Measurements from ENCODE around the gene OR52M1.

DNA sequence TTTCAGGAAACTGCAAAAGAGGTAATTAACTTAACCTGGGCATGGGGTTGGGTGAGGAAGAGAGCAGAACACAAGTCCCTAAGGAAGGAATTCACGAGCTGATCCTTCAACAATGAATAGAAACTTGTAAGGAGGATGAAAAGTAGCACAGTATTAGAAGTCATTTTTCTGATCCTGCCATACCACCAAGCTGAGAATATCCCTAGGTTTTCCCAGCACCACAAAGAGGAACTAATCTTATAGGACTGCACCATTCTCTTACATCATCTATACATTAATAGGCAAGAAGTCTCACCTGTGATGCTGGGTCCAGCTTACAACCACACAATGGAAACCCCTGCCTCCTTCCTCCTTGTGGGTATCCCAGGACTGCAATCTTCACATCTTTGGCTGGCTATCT is 48.7 kb downstream of the OR52M1 start, which contains the start of gene OR52I1:
- TF ChIP-seq CTCF (IDR thresholded peaks at IDR 0.05) (no peak), POLR2A (IDR thresholded peaks at IDR 0.05) (no peak)

Measured in thyroid gland (tissue), 4 donors.